Fibroblast of pulmonary artery (primary cell): ENCODE data around the gene SERP1.

ENCODE experiments used
- DNase-seq: peaks from one replicate; pipeline ENCODE4 v3.0.0-alpha.2; 2010; ENCODE audit warnings: low read depth
- H3K4me3 ChIP-seq: replicated peaks from 2 replicates; pipeline ENCODE4 v1.5.1; 2011; ENCODE audit warnings: low read depth, mild to moderate bottlenecking, control low read depth, low read length, moderate library complexity
- CTCF ChIP-seq: IDR thresholded peaks from 2 replicates; pipeline ENCODE4 v1.5.1; 2011; ENCODE audit warnings: mild to moderate bottlenecking, control low read depth, low read length, inconsistent platforms; ENCODE audit errors: missing control alignments

SERP1 gene

GRCh38 chr3:150547045-150547741 is 897 bp upstream of the SERP1 start:
- peak; percentile 29 for DNase-seq
- H3K4me3 ChIP-seq: peak overlapping the region; percentile 87
- no peak for TF ChIP-seq CTCF

GRCh38 chr3:150545419-150546225 is 674 bp downstream of the SERP1 start:
- no peak for TF ChIP-seq CTCF
- H3K4me3 ChIP-seq: peak overlapping the region; percentile 87
- peak; percentile 16 for DNase-seq

- H3K4me3 ChIP-seq: peak overlapping the region; percentile 87
- TF ChIP-seq CTCF: no peak
These were observed 1.6 kb downstream of the SERP1 start for GRCh38 chr3:150544726-150545125.

GRCh38 chr3:150544041-150544440 is 2.3 kb downstream of the SERP1 start:
- DNase-seq: peak; percentile 45
- TF ChIP-seq CTCF: no peak
- H3K4me3 ChIP-seq: peak overlapping the region; percentile 87

More at GRCh38 chr3:150544726-150545125, 1.6 kb downstream of the SERP1 start:
- peak; percentile 30 for DNase-seq

- no peak overlapping the region for H3K4me3 ChIP-seq
- DNase-seq: no peak
- no peak for TF ChIP-seq CTCF
These were observed 2.8 kb downstream of the SERP1 start for GRCh38 chr3:150543531-150543930.

- no peak for DNase-seq
- no peak for TF ChIP-seq CTCF
- H3K4me3 ChIP-seq: no peak overlapping the region
These were observed 3.2 kb downstream of the SERP1 start for GRCh38 chr3:150543128-150543527.
